Nucleus accumbens (tissue), 56 donors: Measurements from ENCODE around the gene TMEM59L.
"Not testable (repeated sequence)": the region's sequence is repeated elsewhere in the genome, so short reads cannot be mapped to it uniquely, and the experiment has no call there.

Experiments
- DNase-seq, 56 donors: peaks; one replicate each; lab custom pipeline; 2025; lab: John Stamatoyannopoulos, UW

TMEM59L gene

DNA sequence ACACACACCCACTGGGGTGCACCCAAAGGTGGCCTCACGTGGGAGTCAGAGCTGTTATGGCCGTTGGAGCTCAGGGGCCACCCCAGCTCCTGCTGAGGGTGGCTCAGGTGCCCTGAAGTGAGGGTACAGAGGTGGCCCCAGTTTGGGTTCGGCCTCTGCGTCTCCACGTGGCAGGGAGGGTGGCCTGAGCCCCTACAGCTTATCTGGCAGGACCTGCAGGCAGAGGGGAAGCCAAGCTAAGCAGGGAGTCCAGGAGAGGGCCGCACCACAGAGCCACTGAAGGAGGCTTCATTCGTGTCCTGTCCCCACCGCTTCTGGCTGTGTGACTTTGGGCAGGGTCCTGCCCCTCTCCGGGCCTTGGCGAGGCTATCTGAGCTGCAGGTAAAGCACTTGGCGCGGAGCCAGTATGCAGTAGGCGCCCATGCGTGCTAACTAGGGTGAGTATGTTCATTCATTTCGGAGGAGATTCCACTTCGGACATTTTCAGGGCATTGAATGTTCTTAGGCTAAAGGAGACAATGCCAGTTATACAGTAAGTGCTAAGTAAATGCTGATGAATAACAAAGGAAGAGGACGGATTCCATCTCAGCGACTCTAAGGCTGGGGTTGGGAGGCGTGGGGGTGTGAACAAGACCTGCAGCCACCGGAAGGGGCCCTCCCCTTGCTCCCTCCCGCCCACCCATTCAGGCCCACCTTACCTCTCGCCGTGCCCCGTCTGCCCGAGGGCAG lies 19.1 kb upstream of the TMEM59L start:
- no peak for DNase-seq

DNA sequence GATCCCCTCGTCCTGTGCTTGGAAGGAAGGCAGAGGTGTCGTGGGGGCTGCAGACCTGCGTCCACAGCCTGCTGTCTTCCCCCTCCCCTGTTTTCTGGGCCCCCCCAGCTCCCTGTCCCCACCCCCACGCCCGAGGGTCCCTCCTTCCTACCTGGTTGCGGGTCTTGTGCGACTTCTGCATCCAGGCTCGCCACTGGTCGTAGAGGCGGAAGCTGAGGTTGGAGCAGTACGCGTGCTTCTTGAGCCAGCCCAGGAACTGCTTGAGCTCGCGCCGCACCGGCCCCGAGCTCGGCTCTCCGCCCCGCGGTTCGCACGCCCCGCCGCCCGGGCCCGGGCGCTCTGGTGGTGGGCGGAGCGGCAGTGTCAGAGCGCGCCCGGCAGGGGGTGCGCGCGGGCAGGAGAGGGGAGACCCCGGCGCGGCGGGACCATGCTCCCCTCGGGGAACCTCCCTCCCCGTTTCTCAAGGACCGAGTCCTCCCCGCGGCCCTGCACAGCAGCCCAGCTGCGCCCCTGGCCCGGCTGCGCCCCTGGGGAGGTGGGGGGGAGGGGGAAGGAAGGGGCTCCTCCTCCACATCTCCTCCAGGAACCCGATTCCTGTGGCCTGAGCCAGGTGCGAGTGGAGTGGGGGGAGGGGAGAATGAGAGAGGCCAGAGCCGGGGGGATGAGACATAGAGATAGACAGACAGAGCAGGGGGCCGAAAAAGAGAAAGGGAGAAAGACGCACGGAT lies 18.4 kb upstream of the TMEM59L start:
- peak in 42 of 56 donors; percentile 6 to 70 (median 32) for DNase-seq

GRCh38 chr19:18594824-18595373 lies 17.8 kb upstream of the TMEM59L start:
- DNase-seq, result no peak

DNA sequence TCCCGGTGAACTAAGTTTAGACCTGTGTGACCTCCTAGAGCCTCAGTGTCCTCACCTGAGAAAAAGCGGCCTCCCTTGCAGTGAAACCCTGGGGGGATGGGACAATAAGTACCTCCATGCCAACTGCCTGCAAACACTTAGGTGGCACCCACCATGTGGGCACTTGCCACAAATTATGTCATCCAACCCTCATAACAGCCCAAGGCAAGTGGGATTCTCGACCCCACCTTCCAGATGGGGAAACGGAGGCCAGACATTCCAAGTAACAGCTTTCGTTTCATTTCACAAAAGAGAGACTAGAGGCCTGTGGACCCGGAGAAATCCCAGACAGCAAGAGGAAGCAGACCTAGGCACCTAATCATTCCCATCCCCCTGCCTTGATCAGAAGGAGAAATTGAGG lies 17.2 kb upstream of the TMEM59L start:
- DNase-seq, result no peak

DNA sequence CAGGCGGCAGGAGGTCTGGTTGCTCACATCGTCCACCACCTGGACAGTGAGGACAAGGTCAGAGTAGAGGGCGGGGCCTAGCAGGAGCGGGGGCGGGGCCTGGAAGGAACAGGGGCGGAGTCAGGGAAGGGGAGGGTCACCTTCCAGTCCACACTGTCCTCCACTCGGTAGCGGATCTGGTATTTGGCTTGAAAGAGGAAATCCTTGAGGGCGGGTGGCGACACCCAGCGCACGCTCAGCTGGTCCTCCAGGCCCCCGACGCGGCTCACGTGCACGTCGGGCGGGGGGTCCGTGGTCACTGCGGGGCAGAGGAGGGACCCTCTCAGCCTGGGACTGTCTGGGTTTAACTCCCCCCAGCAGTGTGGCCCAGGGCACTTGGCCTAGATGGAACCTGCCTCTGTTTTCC lies 15.9 kb upstream of the TMEM59L start:
- peak in 2 of 56 donors; percentile 12 to 18 for DNase-seq

DNA sequence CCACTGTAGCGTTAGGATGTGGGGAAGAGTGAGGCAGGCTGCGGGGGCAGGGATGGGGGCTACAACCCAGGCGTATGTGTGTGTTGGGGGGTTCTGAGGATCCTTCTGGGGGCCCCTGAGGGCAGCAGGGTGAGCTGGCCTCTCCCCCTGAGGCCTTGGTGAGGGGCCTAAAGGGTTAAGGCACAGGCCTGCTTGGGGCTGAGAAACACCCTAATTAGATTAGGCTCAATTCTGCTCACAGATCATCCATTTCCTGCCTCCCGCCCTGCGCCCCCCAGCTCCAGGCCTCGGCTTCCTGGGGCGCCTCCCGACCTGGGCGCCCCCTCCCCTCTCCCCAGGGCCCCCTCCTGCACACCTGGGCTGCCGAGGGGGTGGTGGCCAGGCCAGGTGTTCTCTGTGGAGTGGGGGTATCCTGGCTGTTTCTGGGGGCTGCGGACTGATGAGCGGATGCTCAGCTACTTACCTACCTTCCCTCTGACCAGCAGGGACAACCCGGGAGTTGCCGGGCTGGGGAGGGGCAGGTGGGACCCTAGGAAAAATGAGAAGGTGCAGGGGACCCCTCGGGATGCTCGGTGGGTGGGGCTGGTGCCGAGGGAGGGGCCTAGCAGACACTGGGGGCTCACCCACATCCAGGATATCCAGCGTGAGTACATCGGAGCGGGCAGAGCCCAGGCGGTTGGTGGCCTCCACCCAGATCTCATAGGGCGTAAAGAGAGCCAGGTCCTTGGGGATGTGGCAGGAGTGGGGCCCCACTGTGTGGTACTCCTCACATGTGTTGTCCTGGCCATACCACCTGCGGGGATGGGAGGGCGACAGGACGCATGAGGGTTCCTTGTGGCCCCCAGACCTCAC lies 14.6 kb upstream of the TMEM59L start:
- DNase-seq, result no peak

DNA sequence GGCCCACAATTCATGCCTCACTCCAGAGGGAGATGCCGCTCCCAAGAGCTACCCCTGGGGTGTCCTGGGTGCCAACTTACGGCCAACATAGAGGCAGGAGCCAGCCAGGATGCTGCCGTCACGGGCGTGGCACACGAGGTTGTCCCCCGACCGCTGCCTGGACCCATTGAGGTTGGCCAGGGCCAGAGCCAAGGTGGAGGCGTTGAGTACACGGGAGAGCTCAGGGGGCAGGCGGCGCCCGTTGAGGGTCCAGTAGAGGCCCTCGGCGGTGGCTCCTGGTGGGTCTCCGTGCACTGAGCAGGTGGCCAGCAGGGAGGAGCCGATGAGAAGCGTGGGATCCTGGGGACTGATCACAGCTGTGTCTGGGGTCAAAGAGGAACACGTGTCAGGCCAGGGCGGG lies 13.2 kb upstream of the TMEM59L start:
- DNase-seq, result no peak

DNA sequence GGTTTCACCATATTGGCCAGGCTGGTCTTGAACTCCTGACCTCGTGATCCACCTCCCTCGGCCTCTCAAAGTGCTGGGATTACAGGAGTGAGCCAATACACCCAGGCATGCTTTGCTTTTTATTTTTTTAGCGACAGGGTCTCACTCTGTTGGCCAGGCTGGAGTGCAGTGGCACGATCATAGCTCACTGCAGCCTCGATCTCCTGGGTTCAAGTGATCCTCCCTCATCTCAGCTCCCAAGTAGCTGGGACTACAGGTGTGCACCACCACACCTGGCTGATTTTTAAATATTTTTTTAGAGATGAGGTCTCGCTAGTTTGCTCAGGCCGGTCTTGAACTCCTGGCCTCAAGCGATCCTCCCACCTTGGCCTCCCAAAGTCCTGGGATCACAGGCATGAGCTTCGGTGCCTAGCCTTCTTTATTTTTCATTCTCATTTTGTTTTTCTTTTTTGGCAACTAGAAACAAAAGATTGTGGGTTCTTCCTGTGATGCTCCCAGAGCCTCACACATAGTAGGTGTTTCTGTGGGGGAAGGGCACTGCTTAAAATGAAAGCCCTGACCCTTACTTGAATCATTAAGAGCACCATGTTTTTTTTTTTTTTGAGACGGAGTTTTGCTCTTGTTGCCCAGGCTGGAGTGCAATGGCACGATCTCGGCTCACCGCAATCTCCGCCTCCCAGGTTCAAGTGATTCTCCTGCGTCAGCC lies 11.8 kb upstream of the TMEM59L start:
- DNase-seq, result not testable (repeated sequence)

DNA sequence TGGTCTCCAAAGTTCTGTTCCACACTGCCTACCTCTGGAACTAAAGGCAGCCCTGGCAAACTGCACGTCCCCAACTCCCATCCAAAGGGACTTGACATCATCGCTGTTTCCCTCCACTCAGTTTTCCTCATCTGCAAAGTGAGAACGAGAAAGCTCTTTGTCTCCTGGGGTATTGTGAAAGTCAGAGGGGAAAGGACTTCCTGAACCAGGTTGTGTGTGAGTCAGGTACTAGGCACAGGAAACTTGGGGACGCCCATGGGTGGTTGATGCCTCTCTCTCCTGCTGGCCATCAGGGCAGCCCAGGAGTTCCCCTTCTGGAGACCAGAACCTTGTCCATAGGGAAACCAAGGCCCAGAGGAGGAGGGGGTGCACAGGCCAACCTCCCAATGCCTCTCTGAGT lies 10.8 kb upstream of the TMEM59L start:
- no peak for DNase-seq

DNA sequence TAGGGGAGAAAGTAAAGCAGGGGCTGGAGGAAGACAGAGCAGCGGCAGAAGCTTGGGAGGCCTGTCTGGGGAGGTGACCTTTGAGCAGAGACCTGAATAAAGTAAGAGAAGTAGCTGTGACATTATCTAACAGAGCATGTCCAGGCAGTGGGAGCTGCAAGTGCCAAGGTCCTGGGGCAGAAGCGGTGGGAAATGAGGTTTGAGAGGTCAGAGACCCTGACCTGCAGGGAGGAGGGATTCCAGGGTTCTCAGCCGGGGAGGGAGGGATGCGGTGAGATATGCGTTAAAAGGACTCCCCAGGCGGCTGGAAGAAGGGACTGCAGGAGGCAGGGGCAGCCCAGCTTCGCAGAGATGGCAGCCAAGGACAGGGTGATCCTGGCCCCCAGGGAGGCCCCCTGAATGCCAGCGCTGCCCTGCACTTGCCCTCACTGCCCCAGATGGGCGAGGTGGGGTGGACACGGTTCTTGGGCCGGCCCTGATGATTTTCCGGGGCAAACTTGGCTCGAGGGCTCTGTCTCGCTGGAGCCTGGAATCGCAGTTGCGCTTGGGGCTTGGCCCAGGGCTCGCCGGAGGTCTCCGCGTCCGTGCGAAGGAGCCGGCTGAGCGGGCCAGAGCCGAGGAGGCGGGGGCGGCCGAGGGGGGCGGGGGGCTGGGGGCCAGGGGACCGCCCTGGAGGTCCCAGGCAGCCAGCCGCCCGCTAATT lies 9.3 kb upstream of the TMEM59L start:
- peak in 5 of 56 donors; percentile 19 to 37 (median 22) for DNase-seq

DNA sequence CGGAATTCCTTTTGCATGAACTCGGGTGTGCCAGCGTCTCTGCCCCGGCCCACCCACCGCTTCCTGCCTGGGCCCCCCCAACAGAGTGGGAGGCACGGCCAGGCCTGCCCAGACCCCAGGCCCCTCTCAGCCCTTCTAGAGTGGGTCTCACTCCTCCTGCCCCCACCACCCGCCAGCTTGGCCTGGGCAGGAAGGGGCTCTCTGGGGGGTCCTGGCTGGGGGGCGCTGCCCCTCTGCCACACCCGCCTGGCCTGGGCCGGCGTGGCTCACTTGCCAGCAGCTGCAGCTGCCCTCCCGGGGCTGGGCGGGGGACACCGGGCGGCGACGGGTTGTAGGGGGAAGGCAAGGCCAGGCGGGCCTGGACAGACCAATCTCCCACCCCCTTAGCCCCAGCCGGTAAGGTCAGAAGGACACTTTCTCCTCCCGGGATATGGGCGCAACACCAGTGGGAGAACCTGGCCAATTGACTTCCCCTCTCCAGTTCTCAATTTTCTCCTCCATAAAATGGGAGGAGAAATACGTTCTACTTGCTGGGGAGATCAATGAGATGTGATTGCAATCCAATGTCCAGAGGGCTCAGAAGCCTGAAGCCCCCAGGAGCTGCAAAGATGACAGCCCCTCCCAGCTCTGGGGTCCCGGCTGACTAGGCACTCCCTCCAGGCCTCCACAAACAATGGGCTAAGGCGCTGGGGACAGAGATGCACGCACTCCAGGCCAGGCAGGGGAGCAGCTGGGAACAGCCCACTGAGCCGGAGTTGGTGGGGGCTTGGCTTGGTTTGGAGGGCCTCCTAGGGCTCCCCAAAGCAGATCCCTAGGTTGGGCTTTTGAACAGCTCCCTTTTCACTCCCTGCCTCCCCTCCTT lies 8.5 kb upstream of the TMEM59L start:
- DNase-seq, result no peak

GRCh38 chr19:18604820-18605159 lies 7.9 kb upstream of the TMEM59L start:
- no peak for DNase-seq

DNA sequence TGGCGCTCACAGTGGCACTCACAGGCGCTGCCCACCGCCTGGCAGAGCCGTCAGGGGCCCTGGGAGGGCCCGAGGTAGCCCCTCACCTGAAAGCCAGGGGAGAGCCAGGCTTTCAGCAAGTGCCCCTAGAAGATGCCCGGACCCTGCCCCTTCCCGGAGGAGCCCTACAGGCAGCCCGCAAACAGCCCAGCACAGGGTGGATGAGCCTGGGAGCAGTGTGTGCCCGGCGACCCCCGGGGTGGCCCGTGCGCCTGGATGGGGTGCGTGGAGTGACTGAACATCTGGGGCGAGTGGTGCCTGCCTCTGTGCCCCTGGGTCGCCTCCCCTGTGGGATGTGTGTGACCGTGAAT lies 7.5 kb upstream of the TMEM59L start:
- no peak for DNase-seq

DNA sequence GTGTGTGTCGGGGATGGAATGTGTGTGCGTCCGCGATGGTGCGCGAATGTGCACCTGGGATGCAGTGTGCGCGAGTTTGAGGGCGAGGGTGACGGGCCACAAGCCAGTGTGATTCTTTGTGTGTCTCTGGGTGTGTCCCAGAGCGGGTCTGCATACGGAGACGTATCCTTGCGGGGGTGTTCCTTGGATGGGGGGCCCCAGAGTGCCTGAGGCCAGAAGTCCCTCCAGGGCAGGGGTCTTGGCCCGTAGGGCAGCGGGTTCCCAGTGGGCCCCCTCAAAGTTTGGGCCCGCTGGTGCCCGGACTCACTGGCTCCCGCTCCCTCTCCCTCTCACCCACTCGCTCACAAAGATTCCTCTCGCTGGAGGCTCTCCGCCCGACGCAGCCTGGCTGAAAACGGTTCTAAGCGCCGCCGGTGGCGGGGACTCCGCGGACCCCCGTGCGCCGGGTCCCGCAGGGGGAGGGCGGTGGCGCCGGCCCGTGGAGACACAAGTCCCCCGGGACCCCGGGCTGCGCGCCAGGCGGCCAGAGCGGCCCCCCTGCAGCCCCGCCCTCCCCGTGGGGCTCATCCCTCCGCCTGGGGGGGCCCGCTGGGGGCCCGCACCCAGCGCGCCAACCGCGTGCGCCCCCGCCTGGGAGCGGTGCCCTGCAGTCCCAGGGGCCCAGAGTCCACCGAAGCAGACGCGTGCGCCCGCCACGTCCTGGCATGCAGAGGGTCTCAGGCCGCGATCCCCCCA lies 7.0 kb upstream of the TMEM59L start:
- DNase-seq, result no peak

- DNase-seq, result no peak
These were observed 6.1 kb upstream of the TMEM59L start, which contains the start of gene CRLF1 for GRCh38 chr19:18606281-18607225. Gene CRLF1, minus strand, starts transcription at chr19:18606799. Its CDS starts 143 bp downstream, at chr19:18606656.

GRCh38 chr19:18607226-18608101 lies 5.2 kb upstream of the TMEM59L start:
- DNase-seq, result peak in 1 of 56 donors; percentile 45
